ENCODE measurements around the gene ARL3. TPM values are rescaled to one million over a fixed set of nuclear protein-coding genes. Genes with fewer than 3 reads are reported as not detected.

Gene ARL3
- total RNA-seq, 1 experiment from 2014 or later, result 13.3 TPM

- no peak for TF ChIP-seq STAT6 (CRISPR knock-in tag; conservative IDR thresholded peaks at IDR 0.05; ENCODE audit: low read depth)
- no peak for TF ChIP-seq TP53 (CRISPR knock-in tag; IDR thresholded peaks at IDR 0.05)
- TF ChIP-seq ZNF219 (CRISPR knock-in tag; IDR thresholded peaks at IDR 0.05; ENCODE audit: borderline replicate concordance), result no peak
Observed at GRCh38 chr10:102675666-102676533, 38.3 kb downstream of the ARL3 start (continued).

GRCh38 chr10:102675011-102675665 lies 39.1 kb downstream of the ARL3 start:
- ChIA-PET CTCF (interaction anchor here (0.5 to 7.2 kb wide), 24 partner anchors 8 to 238 kb away, joined by 3 to 101 read pairs (median 4); partner anchors contain the start of genes ACTR1A, ARL3, SFXN2 and SUFU), POLR2A (interaction anchor here (0.6 to 1.7 kb wide), 4 partner anchors 19 to 100 kb away, joined by 3 to 6 read pairs (median 4); partner anchors contain the start of gene TRIM8)
- DNase-seq (ENCODE audit: low spot score) (no peak), ATAC-seq (no peak)
- Mint-ChIP-seq H3K27me3 (ENCODE audit: low read depth) (no peaks in the 10 kb centered on the region), H3K9me3 (no peaks in the 10 kb centered on the region), H3K36me3 (no peaks in the 10 kb centered on the region), H3K4me1 (peaks cover 83% of the 10 kb centered on the region), H3K4me3 (no peak overlapping the region), H3K27ac (peak overlapping the region; percentile 67)
- no peak for TF ChIP-seq ESRRA (CRISPR knock-in tag; IDR thresholded peaks at IDR 0.05; ENCODE audit: borderline replicate concordance)
- TF ChIP-seq MLX (CRISPR knock-in tag; IDR thresholded peaks at IDR 0.05), result no peak
- no peak for TF ChIP-seq MXD4 (CRISPR knock-in tag; IDR thresholded peaks at IDR 0.05; ENCODE audit: borderline replicate concordance)

GRCh38 chr10:102674566-102674965 lies 39.6 kb downstream of the ARL3 start:
- no peak for ATAC-seq
- no peak overlapping the region for H3K4me3 Mint-ChIP-seq
- H3K9me3 Mint-ChIP-seq, result no peaks in the 10 kb centered on the region
- H3K27me3 Mint-ChIP-seq (ENCODE audit: low read depth), result no peaks in the 10 kb centered on the region
- peaks cover 85% of the 10 kb centered on the region for H3K4me1 Mint-ChIP-seq
- ChIA-PET POLR2A (interaction anchor here (0.7 to 1.7 kb wide), 4 partner anchors 19 to 369 kb away, joined by 3 to 6 read pairs (median 4); partner anchors contain the start of gene TRIM8), CTCF (interaction anchor here (1.0 to 7.2 kb wide), 15 partner anchors 7 to 171 kb away, joined by 3 to 101 read pairs (median 5); partner anchors contain the start of genes ACTR1A, ARL3, SFXN2 and SUFU)
- DNase-seq (ENCODE audit: low spot score), result no peak
- TF ChIP-seq ATF3 (CRISPR knock-in tag; conservative IDR thresholded peaks at IDR 0.05) (no peak), ZNF532 (CRISPR knock-in tag; IDR thresholded peaks at IDR 0.05; ENCODE audit: borderline replicate concordance) (no peak), USF2 (CRISPR knock-in tag; IDR thresholded peaks at IDR 0.05) (no peak), ATF1 (CRISPR knock-in tag; IDR thresholded peaks at IDR 0.05) (no peak)
- H3K27ac Mint-ChIP-seq, result peak overlapping the region; percentile 67
- no peaks in the 10 kb centered on the region for H3K36me3 Mint-ChIP-seq

Data from WTC11 (cell line).